Fibroblast of lung (primary cell): ENCODE results near the gene CCDC141.

Experiments
- CTCF ChIP-seq, 2 donors: IDR thresholded peaks in 1 of 2; conservative IDR thresholded peaks in 1 of 2; 1 replicate in 1 of 2; 2 replicates in 1 of 2; pipeline ENCODE4 v1.5.1; 2011 to 2012; ENCODE audit warnings: low read length in 2 of 2, control low read depth in 1 of 2, inconsistent platforms in 1 of 2, low read depth in 1 of 2, mild to moderate bottlenecking in 1 of 2
- EZH2 ChIP-seq: IDR thresholded peaks from 2 replicates; pipeline ENCODE4 v1.5.1; 2012; ENCODE audit warnings: low read length, control low read depth, mild to moderate bottlenecking; ENCODE audit errors: missing control alignments

- no peak for TF ChIP-seq EZH2
- no peak for TF ChIP-seq CTCF (conservative IDR thresholded peaks at IDR 0.05 in 1 of 2, IDR thresholded peaks at IDR 0.05 in 1 of 2; ENCODE audit: low read depth in 1 of 2, low read length in 2 of 2)
Observed at GRCh38 chr2:179044500-179044899, 5.4 kb downstream of the CCDC141 start.
